ENCODE measurements around the gene CDC37.

Gene CDC37

DNA sequence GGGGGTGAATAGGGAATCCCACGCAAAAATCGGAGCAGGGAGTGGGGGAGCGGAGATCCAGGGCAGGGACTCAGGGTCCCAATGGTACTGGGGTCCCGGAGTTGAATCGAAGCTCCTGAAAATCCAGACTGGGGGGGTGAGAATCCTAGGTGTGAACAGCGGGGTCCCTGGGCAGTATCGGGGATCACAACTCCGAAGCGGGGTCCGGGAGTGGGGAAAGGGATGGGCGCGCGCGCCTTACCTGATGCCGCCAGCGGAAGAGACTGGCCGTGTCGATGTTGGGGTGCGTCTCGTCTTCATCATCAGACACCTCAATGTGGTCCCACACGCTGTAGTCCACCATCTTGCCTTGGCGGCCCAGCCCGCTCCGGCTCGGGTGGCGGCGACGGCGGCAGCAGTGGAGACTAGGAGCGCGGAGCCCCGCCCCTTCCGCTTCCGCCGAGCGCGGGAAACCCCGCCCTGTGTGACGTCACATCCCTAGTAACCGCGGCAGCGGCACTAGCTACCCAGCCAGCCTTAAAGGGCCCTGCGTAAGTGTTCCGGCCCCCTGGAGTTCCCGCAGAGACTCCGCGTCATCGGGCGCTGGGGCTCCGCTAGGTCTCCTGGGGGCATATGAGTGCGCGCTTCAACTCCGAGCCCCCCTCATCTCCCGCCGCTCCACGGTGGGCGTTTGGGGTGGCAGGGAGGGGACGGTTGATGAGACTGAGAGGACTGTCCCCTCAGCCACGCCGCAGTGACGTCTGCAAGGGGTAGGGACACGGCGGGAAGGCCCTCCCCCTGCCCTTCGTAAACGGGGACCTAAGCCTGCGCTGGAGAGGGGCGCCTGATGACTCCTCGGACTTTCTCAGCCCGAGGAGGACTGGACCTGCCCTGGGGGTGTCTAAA is at the start of gene CDC37:
Gene CDC37, minus strand, starts transcription at position 406 of the 885 bp plus-strand sequence. Its CDS starts 63 bp downstream, at position 343.
- DNase-seq, result peak; percentile 97

DNA sequence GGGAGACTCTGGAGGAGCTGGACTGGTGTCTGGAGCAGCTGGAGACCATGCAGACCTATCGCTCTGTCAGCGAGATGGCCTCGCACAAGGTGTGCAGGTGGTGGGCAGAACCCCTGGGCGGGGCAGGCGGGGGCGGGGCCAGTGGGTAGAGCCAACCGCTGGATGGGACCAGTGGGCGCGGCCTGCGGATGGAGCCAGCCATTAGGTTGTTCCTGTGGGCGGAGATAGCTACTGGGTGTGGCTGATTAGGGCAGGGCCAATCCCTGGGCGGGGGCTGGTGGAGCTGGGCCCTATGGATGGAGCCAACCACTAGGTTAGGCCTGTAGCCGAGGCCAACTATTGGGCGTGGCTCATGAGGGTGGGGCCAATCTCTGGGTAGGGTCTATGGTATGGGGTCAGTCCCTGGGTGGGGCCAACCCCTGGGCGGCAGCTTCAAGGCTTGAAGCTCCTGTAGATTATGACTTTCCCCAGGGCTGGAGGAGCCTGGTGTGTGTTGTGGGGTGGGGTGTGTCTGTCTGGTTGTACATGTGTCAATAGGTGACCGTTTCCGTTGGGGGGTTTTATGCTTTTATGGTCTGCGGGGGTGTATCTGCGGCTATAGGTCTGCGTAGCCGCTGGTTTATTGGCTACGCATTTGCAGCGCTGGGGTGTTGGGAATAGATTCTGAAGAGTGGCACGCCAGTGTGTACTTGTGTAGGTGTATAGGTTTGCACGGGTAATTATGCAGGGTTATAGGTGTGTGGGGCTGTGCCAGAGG is 47.7 kb upstream of the CDC37 start:
- no peak for DNase-seq

DNA sequence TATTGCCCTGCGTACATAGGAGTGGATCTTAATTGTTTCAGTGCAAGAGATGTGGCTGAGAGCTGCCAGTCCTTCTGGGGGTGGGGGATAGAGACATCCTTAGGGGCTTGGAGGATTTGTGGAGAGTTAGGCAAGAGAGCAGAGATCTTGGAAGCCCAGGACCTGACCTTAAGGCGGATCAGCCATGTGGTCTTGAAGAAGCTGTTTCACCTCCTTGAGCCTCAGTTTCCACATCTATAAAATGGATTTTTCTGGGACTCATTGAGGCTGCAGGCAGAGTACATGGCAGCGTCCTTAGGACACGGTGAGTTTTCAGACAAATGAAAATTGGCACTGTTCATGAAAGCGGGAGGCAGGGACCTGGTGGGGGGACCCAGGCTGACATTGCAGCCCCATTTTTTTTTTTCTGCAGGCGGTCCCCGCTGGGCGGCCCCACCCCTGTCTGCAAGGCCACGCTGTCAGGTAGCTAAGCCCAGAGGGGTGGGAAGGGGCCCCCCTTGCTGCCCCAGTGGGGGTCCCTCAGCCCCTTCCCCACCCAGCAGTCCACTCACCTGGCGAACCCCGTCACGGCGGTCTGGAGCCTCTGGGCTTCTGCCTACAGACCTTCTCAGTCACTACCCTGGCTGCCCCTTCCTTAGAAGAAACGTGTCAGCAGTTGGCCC is 47.0 kb upstream of the CDC37 start:
- no peak for DNase-seq

DNA sequence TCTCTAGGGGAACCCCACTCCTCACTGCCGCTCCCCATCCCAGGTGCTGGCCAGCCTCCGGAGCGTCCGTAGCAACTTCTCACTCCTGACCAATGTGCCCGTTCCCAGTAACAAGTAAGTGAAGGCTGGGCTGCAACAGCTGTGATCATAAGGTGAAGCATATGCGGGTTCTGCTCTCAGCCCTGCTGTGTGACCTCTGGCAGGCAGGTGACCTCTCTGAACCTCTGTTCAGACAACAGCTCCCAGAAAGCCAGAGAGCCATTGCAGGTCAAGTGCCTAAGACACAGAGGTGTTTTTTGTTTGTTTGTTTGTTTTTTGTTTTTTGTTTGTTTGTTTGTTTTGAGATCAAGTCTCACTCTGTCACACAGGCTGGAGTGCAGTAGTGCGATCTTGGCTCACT is 45.7 kb upstream of the CDC37 start:
- no peak for DNase-seq

DNA sequence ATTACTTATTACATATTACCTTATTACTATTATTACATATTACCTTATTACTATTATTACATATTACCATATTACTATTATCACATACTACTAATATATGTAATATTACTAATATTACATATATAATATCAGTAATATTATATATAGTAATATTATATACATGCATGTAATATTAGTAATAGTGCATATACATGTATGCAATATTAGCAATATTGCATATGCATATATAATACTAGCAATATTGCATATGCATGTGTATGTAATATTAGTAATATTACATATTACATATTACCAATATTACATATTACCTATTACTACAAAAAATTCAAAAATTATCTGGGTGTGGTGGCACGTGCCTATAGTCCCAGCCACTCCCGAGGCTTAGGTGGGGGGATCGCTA is 39.4 kb upstream of the CDC37 start:
- no peak for DNase-seq

DNA sequence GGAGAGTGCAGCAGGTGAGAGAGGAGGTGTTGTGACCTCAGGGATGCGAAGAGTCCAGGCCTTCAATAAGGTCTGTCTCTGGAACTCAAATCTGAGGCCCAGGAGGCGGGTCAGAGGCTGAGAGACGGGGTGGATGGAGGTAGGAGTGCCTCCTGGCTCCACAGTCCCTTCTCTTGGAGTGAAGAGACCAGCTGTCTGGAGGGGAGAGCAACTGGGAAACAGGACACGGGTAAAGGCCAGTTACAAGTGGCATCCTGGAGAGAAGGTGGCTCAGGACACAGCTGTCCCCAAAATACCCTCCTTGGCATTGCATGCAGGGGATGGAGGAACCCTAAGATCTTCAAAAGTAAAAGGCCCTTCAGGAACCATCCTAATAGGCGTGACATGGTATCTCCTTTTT is 36.2 kb upstream of the CDC37 start:
- DNase-seq, result no peak

DNA sequence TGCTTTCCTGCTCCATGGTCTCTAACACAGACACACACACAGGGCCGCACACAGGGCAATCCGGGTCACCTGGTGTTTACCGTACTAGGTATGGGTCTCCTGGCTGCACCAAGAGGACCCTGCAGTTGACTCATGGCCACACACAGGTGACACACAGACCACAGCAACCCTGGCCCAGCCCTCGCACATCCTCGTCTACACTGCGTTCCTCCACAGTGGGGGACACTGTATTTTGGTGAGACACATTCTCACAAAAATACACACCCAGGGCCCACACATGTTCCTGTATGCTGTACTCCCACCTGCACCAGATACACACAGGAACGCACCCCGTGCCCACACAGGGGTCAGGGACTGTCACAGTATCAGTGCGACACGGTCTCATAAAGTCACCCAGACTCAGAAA is 29.8 kb upstream of the CDC37 start:
- DNase-seq, result no peak

DNA sequence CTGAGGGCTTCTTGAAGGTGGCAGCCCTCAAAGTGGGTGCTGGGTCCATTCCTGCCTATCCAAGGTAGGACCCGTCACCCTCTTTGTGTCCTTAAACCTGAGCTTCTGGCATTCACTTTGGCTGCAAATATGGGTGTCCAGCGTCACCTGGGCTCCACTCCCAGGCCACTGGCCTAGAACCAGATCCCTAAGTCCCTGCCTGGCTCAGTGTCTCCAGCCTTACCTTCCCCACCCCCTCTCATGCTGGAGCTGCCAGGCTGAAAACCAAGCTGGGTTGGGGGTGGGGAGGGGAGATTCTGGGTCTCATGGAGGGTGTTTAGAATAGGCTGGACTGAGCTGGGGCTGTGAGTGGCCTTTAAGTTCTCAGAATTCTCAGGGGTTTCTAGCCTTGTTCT is 29.4 kb upstream of the CDC37 start:
- DNase-seq, result no peak

DNA sequence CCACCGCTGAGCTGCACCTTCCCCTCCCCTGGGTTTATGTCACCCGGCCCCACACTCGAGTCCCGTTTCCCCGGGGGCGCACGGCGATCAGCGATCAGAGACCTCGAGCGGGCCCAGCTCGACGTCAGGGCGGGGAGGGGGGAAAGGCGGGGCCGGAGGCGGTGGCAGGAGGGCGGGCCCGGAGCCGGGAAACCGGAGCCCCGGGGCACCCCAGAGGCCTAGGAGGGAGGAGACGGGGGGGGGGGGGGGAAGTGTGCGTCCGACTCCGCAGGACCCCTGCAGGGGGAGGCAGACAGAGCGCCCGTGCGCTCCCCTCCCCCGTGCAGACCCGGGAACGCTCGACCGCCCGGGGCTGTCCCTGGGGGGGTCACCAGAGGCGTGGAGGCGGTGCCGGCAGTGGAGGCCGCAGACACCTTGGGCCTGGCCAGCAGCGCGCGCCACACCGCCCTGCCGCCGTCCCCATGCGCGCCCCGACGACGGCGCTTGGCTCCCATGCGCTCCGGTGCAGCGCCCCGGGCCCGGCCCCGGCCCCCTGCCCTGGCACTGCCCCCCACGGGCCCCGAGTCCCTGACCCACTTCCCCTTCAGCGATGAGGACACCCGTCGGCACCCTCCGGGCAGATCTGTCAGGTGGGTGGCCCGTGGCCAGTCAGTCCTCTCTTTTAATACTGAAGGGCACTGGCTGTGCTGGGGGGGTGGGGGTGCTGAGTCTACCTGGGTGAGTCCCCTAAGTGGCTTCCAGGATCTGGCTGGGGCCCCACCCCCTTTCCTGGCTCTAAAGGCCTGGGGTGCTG is 28.8 kb upstream of the CDC37 start:
- DNase-seq, result no peak

DNA sequence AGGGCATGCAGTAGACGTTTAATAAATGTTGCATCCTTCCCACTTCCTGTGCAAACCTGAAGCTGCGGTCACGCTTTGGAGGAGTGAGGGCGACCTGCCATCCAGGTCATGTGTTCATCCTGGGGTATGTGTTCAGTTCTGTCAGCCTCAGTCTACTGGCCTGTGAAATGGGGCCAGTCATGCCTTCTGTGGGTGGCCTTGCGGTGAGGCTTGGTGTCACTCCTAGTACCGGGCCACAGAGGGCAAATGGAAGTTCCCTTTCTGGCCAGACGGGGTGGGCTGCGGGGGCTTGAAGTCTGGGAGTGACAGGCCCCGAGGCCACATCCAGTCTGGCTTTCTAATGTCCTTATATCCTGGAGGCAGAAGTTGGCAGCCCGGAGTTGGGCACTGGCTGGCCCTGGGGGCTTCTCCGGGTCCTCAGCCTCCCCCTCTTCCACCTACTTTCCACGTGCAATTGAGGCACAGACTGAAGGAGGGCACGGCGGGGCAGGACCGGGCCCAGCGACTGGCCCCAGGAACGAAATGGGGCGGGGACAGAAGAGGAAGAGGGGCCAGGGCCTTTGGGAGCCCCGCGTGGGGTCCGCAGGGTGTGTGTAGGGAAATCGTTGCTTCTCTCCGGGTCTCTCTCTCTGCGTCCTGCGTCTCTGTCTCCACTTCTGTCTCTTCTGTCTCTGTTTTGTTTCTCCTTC is 28.1 kb upstream of the CDC37 start:
- DNase-seq, result no peak

DNA sequence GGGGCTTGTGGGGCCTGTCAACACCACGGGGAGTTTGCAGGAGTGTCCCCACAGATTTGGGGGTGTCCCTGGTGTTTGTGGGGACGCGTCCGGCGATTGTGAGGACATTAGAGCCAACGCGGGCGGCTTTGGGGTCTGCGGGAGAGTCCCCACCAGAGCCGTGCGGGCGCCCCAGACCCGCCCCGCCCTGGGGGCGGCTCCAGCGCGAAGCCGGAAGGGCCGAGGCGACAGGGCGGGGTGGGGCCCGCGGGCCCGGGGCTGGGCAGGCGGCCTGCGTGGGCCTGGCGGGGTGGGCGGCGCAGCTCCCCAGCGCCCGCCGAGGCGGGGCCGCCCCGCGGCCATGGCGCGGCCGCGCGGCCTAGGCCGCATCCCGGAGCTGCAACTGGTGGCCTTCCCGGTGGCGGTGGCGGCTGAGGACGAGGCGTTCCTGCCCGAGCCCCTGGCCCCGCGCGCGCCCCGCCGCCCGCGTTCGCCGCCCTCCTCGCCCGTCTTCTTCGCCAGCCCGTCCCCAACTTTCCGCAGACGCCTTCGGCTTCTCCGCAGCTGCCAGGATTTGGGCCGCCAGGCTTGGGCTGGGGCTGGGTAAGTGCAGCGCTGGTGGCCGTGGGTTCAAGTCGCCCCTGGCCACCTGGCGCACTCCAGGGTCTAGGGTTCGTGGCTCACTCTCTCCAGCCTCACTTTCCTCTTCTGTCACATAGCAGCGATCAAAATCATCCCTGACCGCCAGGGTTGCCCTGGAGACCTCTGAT is 27.3 kb upstream of the CDC37 start:
- DNase-seq, result no peak

DNA sequence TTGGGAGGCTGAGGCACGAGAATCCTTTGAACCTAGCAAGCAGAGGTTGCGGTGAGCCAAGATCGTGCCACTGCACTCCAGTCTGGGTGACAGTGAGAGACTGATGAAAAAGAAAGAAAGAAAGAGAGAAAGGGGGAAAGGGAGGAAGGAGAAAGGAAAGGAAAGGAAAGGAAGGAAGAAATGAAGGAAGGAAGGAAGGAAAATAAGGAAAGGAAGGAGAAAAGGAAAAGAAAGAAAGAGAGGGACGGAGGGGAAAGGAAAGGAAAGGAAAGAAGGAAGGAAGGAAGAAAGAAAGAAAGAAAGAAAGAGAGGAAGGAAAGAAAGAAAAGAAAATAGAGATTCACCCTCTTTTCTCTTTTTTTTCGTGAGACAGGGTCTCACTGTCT is 25.6 kb upstream of the CDC37 start:
- no peak for DNase-seq

DNA sequence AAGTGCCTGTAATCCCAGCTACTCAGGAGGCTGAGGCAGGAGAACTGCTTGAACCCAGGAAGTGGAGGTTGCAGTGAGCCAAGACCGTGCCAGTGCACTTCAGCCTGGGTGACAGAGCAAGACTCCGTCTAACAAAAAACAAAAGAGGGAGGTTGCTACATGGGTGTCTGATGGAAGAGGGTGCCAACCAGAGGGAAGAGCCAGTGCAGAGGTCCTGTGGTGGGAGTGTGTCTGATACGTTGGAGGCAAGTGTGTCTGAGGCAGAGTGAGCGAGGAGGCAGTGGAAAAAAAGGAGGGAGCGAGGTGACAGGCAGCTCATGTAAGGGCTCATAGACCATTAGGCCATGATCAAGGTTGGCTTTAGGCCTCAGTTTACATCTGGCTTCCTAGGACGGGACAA is 23.8 kb upstream of the CDC37 start:
- no peak for DNase-seq

DNA sequence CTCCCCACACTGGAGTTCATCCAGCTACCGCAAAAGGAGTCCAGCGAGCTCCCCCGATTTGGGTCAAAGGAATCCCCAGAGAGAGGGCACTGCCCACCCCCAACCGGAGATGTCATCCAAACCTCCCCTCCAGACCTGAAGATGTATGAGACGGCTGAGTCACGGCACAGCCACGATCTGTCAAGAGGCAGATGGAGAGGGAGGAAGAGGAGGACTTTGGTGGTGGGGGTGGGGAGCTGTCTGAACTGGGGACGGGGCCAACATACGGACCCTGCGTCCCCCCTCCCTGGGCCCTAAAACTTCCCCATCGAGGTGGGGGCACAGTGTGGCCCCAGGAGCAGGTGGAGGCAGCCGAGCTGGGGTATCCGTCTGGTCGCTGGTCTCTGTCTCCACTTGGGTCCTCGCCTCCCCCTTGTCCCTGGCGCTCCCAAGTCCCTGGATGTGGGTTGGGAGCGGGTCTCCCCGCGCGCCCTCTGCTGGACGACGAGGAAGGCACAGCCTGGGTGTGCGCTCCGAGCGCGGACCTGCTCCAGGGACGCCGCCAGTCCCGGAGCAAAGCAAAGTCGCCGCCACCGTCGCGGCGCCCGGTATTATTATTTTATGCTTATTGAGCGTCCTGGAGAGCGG is 20.8 kb upstream of the CDC37 start:
- peak; percentile 47 for DNase-seq

DNA sequence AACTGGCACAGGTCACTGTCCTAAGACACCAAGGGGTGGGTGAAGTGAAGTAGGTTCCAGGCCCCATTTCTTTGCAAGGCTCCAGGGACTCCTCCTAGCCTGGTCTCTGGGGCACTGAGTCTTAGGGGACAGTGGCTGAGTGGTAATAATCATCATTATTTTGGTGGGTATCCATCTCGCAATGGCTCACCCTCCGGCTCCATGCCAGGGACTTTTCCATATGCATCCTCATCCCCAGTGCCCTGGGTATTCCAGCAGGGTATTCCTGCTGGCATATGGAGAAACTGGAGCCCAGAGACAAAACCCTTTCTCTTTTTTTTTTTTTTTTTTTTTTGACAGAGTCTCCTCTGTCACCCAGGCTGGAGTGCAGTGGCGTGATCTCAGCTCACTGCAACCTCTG is 19.5 kb upstream of the CDC37 start:
- no peak for DNase-seq

DNA sequence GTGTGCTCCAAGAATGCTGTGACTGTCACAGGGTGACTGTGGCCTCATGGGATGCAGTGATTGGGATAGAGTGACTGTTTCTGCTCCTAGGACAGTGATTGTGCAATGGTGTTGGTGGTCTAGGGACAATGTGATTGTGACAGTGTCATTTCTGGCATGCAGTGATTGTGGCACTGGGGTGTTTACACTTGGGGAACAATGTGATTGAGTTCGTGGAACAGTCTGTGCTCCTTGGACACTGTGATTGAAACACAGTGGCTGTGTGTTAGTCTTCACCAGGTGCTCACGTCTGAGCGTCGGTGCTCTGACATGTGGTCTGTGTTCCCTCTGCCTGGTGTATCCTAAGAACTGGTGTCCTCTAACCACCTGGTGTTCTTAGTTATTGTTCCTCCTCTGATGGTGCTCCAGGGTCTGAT is 18.7 kb upstream of the CDC37 start:
- DNase-seq, result no peak

DNA sequence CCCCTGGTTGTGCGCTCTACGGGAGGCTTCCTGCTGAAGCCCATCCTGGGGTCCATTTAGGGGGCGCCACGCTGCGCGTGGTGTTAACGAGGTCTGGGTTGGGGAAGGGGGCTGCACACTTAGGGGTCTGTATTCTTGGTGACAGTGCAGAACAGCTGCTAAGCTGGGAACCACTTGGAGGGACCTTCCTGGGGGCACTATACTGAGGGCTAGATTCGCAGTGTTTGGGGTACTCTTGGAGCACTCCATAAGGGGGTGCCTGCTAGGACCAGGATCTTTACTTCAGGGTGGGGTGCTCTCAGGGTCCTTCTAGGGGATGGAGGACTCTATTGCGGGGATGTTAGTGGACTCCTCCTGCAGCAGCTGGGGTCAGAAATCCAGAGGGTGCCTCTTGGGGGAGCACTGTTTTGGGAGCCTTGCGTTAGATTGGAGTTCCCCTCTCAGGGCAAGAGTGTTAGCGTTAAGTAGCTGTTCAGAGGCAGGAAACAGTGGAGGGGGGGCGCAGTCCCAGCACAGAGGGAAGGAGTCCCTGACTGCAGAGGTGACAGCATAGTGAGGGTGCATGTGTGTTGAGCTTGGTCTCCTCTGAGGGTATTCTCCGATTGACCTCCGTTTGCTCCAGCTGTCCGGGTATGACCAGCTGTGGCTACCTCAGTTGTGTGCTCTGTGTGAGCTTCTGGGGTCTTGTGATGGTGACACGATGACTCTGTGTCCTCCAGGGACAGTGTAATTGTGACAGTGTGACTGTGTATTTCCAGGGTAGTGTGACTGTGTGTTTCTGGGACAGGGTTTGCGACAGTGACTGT is 18.1 kb upstream of the CDC37 start:
- DNase-seq, result no peak

DNA sequence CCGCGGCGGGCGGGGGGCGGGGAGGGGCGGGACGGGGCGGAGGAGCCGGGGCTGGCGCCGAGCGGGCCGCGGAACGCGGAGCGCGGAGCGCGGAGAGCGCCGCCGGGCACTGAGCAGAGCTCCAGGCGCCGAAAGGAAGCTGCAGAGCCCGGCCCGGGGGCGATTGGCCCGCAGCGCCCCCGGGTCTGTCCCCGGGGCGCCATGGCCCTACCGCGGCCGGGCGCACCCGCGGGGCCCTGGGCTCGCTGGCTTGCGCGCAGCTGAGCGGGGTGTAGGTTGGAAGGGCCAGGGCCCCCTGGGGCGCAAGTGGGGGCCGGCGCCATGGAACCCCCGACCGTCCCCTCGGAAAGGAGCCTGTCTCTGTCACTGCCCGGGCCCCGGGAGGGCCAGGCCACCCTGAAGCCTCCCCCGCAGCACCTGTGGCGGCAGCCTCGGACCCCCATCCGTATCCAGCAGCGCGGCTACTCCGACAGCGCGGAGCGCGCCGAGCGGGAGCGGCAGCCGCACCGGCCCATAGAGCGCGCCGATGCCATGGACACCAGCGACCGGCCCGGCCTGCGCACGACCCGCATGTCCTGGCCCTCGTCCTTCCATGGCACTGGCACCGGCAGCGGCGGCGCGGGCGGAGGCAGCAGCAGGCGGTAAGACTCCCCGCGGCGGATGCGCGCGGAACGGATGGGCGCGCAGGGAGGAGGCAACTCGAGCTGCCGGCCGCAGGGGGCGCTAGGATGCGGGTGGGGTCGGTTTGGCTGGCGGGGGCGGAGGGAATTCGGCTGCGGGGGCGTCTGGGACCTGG is 17.3 kb upstream of the CDC37 start, which contains the start of gene PDE4A:
Gene PDE4A, plus strand, starts transcription at position 95 of the 796 bp plus-strand sequence. Its CDS starts 227 bp downstream, at position 322.
- DNase-seq, result no peak

Measured in midbrain (tissue), 1 donor.